TTC549 (cell line): Measurements from ENCODE around the gene CCNT2.
"Not testable (repeated sequence)": the region's sequence is repeated elsewhere in the genome, so short reads cannot be mapped to it uniquely, and the experiment has no call there.

Experiments used
- FAIRE-seq: peaks from 2 replicates; lab custom pipeline; 2012; peaks lifted over from hg19 to GRCh38; lab: Jason Lieb, UNC

Gene CCNT2

GRCh38 chr2:134976074-134976702 is 57.6 kb downstream of the CCNT2 start:
- FAIRE-seq = no peak

DNA sequence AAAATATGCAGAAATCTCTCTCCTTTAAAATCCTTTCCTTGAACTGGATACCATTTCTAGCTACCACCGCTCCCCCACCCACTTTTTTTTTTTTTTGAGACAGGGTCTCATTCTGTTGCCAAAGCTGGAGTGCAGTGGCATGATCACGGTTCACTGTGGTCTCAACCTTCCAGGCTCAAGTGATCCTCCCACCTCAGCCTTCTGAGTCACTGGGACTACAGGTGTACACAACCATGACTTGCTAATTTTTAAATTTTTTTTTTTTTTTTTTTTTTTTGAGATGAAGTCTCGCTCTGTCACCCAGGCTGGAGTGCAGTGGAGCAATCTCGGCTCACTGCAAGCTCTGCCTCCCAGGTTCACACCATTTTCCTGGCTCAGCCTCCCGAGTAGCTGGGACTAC is 58.5 kb downstream of the CCNT2 start:
- FAIRE-seq = not testable (repeated sequence)

DNA sequence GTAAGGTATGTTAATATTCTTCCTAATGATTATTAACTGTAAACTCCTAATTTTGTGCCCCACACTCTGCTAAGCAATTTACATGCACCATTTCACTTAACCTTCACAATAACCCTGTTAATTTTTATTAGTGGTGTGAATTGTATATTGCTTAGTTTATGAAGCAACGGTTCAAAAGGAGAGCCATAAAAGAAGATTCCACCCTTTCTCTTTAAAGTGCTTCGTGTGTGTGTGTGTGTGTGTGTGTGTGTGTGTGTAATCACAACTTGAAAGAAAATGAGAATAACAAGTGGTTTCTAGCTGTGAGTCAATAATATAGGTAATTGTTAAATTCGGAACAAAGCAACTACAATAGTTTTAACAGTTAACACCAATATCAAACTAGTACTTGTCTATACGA is 60.6 kb downstream of the CCNT2 start:
- FAIRE-seq = no peak

DNA sequence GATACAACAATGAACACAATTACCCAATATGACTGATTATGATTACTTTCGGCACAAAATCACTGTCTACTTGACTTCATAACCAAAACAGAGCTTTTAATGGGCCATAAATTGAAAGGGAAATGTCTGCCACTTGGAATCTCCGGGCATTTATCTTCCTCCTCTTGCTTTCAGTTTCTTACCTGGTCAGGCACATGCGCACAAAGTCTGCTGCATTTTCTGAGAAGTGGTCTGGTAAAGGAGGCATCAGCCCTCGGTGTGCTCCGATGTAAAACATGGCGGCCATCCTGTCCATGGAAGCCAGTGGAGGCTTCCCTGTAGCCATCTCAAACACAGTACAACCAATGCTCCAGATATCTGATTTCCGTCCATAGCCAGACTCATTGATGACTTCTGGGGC is 62.0 kb downstream of the CCNT2 start:
- no peak for FAIRE-seq

DNA sequence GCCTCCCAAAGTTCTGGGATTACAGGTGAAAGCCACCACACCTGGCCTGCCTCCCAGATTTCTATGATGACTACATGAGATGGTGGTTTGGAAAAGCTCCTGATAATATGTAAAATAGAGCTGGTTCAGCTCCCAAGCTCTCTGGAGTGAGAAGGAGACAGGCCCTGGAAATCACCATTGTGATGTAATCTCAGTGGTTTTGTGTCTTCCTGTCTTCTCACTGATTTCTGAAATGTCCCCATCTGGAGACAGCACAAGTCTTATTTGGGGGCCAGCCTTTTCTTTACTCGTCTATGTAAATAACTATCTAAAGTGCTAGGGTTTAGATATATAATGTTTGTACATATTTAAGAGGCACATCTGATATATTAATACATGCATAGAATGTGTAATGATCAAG is 64.0 kb downstream of the CCNT2 start:
- FAIRE-seq = no peak

- FAIRE-seq = no peak
These were observed 66.4 kb downstream of the CCNT2 start for GRCh38 chr2:134985061-134985460.

DNA sequence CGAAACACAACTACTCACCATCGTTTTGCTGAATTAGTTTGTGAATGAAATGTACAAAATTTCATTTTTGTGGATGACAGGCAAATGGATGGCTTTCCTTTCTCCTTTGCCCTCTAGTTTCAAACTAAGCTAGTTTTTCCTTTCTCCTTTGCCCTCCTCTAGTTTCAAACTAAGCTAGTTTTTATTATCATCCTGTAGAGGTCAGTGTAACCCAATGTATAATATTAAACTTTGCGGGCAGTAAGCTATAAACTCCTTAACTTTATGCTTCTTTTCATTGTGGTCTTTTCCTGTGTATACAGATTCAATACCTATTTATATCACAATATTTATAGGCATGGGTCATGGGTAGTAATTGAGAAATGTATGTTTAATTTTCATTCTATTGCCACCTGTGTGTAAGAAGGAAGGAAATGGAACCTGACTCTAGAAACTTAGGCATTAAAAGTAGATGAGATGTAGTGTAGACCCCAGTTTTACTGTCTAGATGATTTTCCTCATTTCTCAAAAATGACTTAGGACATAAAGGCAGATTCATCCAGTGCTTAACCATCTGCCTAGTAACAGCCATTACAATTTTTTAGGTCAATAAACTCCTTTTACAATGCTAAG is 70.5 kb downstream of the CCNT2 start:
- peak; percentile 96 for FAIRE-seq

DNA sequence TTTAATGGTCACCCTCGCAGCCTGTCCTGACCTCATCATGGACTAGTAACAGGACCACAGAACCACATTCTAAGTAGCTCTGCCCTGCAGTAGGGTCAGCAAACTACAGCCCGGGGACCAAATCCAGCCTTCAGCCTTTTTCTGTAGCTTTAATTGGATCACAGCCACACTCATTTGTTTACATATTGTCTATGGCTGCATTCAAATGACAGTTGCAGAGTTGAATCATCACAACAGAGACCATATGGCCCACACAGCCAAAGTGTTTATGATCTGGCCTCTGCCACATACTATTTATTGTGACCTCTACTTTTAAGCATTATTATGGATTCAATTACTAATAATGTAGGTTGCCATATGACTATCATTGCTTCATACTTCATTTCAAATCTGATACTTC is 80.9 kb downstream of the CCNT2 start:
- no peak for FAIRE-seq

- no peak for FAIRE-seq
These were observed 84.2 kb downstream of the CCNT2 start for GRCh38 chr2:135002836-135003235.

DNA sequence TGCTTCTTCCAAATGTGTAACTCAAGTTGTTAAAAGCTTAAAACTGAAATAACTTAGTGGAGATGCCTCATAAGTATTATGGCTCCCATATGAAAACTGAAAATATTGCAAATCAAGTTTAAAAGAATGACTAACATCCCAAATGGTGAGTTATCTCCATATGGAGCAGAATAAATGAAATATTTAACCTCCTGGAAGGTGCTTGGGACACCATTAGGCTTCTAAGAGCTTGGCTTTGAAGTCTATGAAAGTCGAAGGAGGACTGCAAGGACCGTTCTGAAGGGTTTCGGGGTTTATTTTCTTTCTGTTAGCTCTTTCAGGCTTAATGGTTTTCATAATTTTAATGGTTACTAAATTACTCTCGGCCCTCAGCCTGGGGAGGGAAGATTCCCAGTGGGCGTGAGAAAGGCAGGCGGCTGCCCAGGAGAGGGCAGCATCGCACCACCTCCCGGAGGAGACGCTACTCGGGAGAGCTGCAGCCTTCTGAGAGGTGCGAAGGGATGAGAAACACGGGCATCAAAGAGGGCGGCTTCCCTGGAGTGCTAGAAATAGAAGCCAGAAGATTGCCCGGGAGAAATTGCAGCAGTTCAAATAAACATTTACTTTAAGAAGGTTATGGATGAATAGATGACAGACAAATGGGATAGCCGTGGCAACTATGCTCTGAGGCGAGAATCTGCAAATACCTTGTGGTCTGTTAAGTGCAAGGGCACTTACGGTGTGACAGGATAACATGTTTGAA is 85.6 kb downstream of the CCNT2 start:
- FAIRE-seq = peak; percentile 62

DNA sequence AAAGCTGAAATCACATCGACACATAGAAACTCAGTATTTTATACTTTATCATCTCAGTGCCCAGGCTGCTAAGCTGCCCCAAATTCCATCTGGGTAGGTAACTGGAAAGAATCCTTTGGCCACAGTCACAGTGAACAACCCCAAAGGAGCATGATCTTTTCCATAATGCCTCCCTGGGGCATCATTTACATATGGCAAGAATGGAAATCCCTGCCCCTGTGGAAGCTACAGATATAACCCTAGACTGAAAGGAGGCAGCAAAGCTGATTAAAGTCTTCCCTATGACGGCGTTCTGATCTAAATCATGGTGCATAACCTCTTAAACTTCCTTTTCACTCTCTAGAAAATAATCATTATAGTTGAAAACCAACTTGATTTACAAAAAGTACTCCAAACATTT is 87.1 kb downstream of the CCNT2 start:
- FAIRE-seq = no peak
